SHP77 (cell line): ENCODE results near the gene MACO1.

ENCODE experiments used
- DNase-seq, 2 experiments: peaks; one replicate each; lab custom pipeline; 2025; lab: John Stamatoyannopoulos, UW

The MACO1 gene

DNA sequence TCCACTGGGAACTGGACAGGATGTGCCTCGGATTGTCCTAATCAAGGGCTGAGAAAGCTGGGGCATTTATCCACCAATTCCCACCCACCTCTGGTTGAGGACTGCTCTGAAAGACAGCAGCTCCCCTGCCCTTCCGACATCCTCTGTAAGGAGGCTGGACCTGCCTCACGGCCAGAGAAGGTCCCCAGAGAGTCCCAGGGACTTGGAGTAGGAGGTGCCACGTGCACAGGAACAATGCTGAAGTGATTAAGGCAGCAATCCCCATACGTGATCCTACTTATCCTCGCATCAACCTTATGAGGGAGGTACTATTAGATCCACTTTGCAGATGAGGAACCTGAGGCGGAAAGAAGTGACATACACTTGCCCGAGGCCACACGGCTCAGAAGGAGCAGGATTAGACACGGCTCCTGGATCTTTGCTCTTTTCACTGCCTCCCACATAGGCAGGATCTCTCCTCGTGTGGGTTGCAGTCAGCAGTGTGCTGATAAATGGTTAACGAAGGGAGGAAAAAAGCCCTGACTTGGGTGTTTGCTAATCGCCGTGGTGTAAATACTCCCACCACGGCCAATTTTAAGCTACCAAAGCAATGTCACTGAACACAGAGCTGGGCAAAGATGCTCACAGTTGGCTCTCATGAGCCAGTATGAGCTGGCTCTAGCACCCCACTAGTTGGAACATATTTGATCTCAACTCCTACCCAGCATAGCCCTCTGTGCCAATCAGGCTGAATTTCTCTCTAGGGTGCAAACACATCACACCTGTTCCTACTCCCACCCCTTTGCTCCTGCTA, 94.1 kb downstream of the MACO1 start:
- DNase-seq = no peak

DNA sequence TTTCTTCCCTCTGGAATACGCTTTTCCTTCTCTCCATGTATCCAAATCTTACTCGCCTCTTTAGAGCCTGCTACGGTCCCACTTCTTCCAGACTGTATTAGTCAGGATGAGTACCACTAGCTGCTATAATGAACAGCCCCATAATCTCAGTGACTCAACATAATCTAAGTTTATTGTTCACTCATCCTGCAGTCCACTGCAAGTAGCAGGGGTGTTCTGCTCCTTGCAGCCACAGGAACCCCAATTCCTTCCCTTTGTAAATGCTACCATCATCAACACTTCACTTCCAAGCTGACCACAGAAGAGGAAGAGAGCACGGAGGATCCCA, 94.6 kb downstream of the MACO1 start:
- no peak for DNase-seq

DNA sequence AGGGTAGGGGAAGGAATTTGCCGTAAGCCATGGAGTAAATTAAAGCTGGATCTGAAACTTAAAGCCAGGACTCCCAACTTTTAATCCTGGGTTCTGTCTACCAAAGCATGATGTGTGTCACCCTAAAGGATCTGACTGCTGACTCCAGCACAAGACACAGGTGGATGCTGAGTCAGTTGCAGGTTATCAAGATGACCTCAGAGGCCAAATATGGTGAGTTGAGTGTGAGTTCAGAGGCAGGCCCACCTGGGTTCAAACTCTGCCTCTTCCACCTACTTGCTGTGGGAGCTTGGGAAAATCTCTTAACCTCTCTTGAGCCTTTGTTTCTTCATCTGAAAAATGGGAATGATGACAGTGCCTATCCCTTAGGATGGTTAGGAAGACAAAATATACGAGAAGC, 96.1 kb downstream of the MACO1 start:
- DNase-seq = no peak

DNA sequence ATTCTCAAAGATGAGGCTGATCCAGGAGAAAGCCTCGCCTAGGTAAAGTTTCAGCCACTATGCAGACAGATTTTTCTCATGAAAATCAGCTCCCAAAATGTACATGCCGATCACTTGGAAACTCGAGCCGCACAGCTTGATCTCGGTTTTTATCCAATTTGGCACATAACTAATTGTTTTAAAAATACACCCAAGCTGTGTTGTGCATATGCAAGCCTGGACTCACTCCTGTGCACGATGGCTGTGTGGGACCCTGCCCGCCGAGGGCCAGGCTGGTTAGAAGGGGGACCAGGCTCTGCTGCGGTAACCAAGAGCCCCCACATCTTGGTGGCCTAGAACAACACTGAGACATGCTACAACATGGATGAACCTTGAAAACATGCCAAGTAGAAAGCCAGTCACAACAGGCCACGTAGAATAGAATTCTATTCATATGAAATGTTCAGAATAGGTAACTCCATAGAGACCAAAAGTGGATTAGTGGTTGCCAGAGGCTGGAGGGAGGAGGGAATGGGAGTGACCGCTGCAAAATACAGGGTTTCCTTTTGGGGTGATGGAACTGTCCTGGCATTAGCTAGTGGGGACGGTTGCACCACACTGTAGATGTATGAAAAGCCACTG, 96.6 kb downstream of the MACO1 start:
- DNase-seq = no peak

DNA sequence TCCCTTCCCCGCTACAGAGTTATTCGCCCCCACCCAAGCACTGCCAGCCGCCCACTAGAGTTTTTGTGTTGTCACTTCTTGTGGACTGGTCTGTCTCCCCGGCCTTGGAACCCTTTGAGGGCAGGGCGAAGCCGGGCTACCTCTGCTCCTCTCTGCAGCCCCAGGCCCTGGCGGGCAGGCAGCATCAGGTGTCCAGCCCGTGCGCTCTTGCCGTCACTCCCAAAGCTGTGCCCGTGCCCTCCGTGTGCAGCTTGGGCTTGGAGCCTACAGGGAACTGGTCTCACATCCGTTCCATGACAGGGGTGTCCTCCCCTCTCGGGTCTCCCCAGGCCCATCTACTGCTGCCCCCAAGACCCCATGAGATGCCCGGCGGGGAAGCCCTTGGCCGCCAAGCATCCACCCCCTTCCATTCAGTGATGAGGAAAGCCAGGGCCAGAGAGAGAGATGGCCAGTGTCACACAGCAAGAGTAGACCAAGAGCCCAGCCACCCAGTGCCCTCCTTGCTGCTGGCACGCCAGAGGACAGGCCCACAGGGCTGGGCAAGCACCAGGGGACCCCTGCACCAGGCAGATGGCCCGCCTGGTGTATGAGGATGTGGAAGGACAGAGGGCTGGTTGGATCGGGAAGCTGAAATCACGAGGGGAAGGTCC, 97.4 kb downstream of the MACO1 start:
- no peak for DNase-seq

DNA sequence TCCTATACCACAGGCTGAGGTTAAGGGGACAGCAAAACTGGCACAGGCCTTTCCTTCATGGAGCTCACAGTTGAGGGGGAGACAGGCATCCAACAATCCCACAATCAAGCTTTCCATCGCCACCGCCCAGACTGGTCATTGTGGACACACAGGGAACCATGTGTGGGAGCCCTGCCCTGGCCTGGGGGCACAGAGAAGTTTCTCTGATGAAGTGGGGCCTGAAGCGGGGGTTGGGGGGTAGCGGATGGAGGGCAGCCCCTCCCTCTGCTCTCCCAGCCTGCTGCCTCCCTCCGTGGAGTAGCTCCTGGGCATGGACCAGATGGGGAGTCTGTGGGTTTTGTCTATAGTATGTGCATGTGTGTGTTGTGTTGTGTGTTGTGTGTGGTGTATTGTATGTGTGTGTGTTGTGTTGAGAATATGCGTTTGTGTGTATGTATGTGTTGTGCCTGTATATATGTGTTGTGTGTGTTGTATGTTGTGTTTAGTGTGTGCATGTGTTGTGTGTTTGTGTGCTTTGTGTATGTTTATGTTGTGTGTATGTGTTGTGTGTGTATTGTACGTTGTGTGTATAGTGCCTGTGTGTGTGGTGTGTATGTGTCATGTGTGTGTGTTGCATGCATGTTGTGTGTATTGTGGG, 98.3 kb downstream of the MACO1 start:
- no peak for DNase-seq

DNA sequence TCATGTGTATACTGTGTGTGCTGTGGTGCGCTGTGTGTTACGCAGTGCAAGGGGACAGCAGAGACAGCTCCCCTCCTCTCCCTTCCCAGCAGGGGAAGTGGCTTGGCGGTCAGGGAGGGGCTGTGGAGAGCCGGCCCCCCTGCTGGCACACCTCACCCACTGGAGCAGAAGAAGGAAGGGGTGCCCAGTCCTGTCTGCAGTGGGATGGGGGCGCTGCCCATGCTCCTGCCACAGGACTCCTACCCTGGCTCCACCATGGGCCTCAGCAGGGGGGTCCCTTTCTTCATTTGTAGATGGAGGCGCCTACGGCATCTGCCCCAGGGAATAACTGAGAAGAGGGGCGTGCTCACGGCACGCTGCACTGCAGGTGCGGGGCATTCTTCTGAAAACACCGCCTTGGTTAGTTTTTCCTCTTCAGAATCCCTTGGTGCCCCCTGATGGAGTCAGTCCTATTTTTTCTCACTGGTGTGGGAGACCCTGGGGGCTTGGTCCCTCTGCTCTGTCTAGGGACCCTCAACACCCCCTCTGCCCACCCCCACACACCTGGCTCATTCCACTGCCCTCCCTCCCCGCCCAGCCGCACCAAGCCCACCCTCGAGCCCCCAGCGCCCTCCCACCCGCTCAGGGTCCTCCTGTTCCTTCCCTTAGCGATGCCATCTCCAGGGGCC, 99.0 kb downstream of the MACO1 start:
- no peak for DNase-seq

DNA sequence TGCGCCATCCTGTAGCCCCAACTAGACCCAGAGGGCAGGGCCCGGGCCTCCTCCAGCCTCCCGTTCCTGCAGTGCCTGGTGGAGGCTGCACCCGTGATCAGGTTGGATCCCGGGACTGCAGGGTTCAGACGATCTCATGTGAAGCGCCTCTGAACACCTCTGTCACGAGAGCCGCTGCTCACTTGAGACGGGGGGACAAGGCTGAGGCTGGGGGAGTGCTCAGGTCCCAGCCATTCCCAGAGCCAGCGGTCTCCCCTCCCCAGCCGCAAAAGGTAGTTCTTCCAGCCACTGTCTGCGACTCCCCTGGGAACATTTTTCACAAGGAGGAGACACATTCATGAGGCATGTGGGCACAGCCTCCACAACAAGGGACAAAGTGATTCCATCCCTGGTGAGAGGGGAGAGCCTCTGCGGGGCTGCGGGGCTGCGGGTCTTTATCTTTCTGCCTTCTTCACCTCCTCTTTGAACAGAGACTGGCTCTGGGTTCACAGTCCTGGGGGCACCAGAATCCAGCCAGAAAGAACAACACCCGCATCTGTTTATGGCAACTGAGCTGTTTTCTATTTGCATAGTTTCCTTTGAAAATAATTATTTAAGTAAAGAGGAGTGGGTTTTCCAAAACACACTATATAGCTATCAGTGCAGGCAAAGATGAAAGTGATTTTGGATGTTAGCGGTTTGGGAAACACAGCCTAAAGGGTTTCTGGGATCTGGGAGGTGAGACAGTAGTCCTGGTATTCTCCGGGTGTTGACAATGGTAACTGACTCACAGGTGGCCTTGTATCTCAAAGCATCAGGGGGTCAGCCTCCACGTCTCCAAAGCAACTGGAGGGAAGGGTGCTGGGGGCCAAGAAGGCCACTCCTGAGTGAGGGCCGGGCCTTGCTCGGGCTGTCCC, 99.7 kb downstream of the MACO1 start:
- DNase-seq = no peak

DNA sequence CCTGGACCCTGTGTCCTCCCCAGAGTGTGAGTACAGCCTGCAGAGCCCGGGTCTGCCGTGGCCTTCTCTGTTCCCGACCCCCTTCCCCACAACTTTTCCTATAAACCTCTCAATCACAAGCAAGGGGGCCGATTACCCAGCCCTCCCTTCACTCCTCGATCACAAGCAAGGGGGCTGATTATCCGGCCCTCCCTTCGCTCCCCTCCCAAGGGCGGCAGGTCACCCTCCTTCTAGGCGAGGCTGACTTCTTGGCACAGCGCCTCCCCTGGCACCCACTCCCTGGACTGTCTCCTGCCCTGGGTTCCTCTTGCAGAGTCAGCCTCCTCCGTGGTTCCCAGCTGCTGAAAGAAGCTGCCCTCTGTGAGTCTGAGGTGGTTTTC, 100.4 kb downstream of the MACO1 start:
- DNase-seq = no peak

DNA sequence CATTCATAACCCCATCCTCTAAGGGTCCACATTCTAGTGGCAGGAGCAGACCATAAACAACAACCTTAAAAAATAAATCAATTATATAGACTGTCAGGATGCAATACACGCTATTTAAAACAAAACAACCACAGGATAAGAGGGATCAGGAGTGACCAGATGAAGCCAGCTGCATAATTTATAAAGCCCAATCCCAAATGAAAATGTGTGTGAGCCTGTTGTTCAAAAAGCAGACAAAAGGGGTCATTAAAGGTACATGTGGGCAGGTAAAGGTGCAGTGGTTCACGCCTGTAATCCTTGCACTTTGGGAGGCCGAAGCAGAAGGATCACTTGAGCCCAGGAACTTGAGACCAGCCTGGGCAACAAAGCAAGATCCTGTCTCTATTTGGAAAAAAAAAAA, 102.3 kb downstream of the MACO1 start:
- DNase-seq = no peak

DNA sequence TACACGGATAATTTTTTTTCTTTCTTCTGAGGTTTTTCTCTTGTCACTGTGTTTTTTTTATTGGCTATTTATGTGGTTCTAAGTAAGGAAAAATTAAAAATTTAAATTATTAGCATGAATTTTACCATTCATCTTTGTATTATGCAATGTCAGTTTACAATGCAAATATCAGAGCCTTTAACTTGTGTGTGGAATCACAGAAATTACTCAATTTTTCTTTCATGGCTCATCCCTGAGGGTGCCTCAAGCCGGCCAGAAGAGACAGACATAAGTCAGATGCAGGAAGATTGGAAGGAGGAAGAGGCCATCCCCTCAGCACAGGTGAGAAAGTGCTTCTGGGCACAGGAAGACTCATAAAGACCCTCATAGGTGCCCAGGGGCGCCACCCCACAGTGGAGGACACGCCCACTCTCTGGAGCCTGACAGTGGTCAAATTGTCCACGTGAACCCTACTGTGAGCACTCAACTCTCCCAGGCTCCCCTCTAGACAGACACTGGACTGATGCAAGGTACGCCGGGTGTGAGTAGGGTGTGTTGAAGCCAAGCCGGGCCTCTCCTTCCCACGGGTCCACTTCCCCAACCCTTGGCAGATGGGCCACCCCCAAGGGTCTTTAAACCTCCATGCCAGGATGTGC, 103.2 kb downstream of the MACO1 start:
- no peak for DNase-seq

DNA sequence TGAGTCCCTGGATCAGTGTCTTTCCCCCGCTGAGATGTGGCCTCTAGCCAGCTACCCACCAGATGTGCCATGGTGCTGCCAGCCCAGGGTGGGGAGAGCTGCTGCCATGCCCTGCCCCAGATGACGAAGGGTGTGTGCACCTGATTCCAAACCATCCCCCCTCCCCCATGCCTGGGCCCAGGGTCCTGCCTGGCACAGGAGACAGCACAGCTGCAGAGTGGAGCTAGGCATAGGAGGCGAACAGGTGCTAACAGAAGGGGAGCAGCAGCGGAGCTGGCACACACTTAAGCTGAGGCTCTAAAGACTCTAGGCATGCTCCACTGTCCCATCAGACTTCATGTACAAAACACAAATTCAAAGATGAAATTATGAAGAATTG, 103.7 kb downstream of the MACO1 start:
- no peak for DNase-seq

DNA sequence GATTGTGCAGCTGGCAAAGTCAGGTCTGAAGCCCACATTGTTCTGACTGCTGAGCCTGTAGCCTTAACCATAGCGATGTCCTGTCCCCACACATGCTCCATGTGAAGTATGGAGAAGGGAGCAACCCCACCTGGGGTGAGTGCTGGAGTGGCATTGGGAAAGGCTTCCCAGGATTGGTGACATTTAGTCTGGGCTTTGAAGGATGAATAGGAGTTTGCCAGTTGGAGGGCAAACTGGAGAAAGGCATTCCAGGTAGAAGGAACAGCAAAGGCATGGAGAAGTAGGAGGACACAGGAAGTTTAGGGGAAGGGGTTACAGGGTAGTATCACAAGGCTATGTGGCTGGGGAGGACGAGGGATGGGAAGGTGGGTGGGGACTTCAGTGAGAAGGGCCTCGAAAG, 105.4 kb downstream of the MACO1 start:
- no peak for DNase-seq

DNA sequence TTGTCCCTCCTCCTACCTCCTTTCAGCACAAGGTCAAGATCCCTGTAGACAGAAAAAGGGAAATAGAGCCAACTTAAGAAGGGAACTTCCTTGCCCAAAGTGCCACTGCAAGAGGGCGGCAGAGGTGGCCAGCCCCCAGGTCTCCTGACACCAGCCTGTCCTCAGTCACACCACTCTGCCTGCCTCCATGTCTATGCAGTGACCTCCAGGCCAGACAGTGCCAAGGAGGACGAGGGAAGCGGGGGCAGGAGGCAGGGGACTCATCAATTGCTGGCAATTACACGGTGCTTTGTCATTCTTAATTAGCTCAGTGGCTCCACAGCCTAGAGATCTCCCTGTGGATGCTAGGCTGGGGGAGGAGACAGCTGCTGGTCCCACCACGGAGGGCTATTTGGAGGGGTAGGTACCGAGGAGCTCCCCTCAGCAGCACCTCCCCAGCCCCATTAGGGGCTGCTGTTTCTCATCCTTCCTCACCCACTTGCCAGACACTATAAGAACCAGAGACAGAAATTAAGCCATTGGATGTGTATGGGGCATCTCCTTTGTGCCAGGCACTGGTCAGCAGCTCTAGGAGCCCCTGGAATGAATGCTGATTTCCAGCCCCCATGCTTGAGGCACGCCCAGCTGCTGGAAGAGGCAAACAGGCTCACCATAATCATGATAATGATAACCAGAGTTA, 106.6 kb downstream of the MACO1 start:
- no peak for DNase-seq

DNA sequence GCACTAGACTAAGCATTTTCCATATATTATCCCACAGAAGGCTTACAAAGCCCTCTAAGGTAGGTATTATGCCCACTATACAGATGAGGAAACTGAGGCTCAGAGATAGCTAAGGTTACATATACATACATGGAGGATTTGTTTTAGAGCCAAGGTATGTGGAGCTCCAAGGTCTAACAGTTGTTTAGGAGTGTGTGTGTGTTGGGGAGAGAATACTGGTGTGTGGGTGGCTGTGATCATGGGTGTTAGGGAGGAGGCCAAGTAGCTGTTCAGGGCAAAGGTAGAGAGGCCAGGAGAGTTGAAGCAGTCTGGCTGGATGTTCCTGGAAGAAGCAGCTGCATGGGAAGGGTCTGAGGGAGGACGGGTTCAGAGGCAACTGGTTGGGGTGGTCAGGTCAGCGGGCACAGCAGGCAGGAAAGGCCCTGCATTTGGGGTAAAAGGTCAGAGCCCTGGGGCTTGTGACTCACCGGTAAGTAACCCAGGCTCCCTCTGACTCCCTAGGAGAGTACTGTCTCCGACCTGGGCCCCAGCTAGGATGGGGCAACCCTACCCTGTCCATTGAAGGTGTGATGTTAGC, 107.6 kb downstream of the MACO1 start:
- no peak for DNase-seq

DNA sequence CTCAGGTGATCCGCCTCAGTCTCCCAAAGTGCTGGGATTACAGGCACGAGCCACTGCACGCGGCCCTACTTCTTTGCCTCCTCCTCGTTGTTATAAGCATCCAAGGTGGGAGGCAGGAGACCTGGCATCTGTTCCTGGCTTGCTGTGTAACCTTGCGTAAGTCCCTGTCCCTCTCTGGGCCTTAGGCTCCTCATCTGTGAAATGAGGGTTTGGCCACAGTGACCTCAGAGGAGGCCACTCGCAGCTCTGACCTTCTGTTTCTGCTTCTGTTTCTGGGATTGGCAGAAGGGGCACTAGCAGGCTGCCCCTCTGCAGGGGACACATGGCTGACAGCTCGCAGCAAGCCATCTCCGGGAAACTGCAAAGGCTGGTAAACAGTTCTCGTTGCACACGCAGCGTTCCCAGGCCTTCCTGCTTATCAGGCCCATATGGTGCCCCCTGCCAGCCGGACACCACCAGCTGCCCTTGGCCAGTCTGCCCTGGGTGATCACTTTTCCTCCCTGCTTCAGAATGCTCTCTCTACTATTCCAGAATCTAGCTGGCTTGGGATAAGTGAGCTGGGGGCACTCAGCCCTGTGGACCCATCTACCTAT, 110.1 kb downstream of the MACO1 start:
- DNase-seq = no peak

DNA sequence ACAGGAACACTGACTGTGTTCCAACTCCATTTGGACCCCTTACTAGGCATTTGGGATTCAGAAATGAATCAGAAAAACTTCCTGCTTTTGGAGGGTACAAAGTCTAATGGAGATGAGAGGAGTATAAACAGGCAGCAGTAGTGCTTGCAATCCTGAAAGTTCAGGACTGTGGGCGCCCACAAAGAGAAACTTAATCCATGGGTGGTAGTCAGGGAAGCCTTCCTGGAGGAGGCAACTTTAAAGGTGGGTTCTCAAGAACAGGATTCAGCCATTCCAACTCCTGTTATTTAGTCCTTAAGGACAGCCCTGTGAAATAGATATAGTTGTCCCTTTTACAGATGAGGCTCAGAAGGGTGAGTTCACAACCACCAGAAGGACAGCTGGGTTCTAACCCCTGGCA, 110.7 kb downstream of the MACO1 start:
- DNase-seq = no peak

DNA sequence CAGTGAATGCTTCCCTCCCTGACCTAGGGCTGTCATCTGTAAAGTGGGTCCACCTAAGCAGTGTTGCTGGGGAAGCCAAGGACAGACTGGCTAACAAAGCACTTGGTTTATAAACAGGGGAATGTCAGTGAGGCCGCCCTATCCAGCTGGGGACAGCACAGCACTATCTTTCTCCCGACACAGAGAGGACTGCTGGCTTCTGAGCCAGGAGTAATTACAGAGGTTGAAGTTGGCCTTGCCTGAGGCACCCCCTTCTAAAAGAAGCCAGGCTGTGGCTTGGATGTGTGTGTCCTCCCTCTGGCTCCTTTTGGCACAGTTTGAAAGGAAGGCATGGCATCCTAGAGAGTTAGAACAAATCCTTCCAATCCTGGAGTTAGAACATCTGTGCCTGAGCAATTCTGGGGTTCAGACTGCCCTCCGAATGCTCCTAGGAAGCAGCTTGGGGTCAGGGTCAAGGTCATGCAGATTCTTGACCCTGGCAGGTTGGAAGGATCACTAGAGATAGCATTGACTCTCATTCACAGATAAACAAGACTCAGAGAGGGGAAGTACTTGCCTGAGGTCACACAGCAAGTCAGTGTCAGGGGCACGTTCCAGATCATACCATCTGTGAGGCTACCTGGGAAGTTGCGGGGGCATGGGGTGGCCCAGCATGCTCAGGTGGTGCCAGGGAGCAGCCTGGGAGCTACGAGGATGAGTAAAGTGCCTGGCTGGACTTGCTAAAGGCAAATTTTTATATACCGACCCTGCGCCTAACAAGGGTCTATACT, 111.4 kb downstream of the MACO1 start:
- DNase-seq = no peak

DNA sequence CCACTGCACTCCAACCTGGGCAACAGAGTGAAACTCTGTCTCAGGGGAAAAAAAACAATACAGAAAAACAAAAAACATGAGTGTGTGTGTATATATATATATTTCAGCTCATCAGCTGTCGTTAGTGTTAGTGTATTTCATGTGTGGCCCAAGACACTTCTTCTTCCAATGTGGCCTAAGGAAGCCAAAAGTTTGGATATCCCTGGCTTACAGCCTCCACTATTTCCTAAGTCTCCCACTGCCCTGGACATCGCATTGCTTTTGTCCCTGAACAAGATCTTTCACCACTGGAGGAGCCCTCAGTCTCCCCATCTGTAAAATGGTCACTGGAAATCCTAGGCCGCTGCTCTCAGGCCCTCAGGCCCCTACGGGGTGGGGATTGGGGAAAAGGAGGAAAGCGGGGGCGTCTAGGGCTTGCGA, 112.3 kb downstream of the MACO1 start:
- no peak for DNase-seq
